Muscle of back (tissue), 13 donors: Measurements from ENCODE around the gene SUMO1. TPM values are rescaled to one million over a fixed set of nuclear protein-coding genes. Genes with fewer than 3 reads are reported as not detected.
"Not testable (repeated sequence)": the region's sequence is repeated elsewhere in the genome, so short reads cannot be mapped to it uniquely, and the experiment has no call there.

Experiments used
- DNase-seq, 3 donors: peaks; one replicate each; pipeline versions ENCODE4 v3.0.0 to v3.0.0-alpha.2; 2013
- long read RNA-seq, 9 donors: transcript quantifications; one replicate each; lab custom pipeline, GENCODE V29; 2026
- polyA plus RNA-seq, 10 donors: library from polyadenylated mRNA; unstranded; fragments of 120-200 nt; gene quantifications; one replicate each; pipeline ENCODE4 v1.2.1, GENCODE V29; 2013; ENCODE audit not compliant: insufficient read length in 10 of 10

Gene SUMO1
- 100 to 1,000 TPM; 104 to 122 (median 110) TPM for polyA plus RNA-seq
- long read RNA-seq, donor 1, transcript SUMO1-203 (5 exons, 1,536 nt), result major isoform, 49 of 53 reads
- long read RNA-seq, donor 1, partial matches to known transcripts, result 0 of 53 reads
- long read RNA-seq, donor 1, other reads (novel, unspliced or antisense), result 0 of 53 reads
- long read RNA-seq, donor 2, transcript SUMO1-203 (5 exons, 1,536 nt), result major isoform, 39 of 44 reads
- long read RNA-seq, donor 2, partial matches to known transcripts, result 0 of 44 reads
- long read RNA-seq, donor 2, other reads (novel, unspliced or antisense), result 0 of 44 reads
- long read RNA-seq, donor 3, result 0 reads
- long read RNA-seq, donor 4, transcript SUMO1-203 (5 exons, 1,536 nt), result major isoform, 35 of 38 reads
- long read RNA-seq, donor 4, partial matches to known transcripts, result 0 of 38 reads
- long read RNA-seq, donor 4, other reads (novel, unspliced or antisense), result 0 of 38 reads
- long read RNA-seq, donor 5, transcript SUMO1-203 (5 exons, 1,536 nt), result major isoform, 70 of 73 reads
- long read RNA-seq, donor 5, partial matches to known transcripts, result 0 of 73 reads
- long read RNA-seq, donor 5, other reads (novel, unspliced or antisense), result 0 of 73 reads
- long read RNA-seq, donor 6, transcript SUMO1-203 (5 exons, 1,536 nt), result major isoform, 61 of 67 reads
- long read RNA-seq, donor 6, partial matches to known transcripts, result 0 of 67 reads
- long read RNA-seq, donor 6, other reads (novel, unspliced or antisense), result 0 of 67 reads
- long read RNA-seq, donor 7, transcript SUMO1-203 (5 exons, 1,536 nt), result major isoform, 34 of 36 reads
- long read RNA-seq, donor 7, partial matches to known transcripts, result 0 of 36 reads
- long read RNA-seq, donor 7, other reads (novel, unspliced or antisense), result 0 of 36 reads
- long read RNA-seq, donor 8, transcript SUMO1-203 (5 exons, 1,536 nt), result major isoform, 34 of 135 reads
- long read RNA-seq, donor 8, partial matches to known transcripts, result 97 of 135 reads
- long read RNA-seq, donor 8, other reads (novel, unspliced or antisense), result 0 of 135 reads
- long read RNA-seq, donor 9, transcript SUMO1-203 (5 exons, 1,536 nt), result major isoform, 9 of 10 reads
- long read RNA-seq, donor 9, partial matches to known transcripts, result 0 of 10 reads
- long read RNA-seq, donor 9, other reads (novel, unspliced or antisense), result 0 of 10 reads

DNA sequence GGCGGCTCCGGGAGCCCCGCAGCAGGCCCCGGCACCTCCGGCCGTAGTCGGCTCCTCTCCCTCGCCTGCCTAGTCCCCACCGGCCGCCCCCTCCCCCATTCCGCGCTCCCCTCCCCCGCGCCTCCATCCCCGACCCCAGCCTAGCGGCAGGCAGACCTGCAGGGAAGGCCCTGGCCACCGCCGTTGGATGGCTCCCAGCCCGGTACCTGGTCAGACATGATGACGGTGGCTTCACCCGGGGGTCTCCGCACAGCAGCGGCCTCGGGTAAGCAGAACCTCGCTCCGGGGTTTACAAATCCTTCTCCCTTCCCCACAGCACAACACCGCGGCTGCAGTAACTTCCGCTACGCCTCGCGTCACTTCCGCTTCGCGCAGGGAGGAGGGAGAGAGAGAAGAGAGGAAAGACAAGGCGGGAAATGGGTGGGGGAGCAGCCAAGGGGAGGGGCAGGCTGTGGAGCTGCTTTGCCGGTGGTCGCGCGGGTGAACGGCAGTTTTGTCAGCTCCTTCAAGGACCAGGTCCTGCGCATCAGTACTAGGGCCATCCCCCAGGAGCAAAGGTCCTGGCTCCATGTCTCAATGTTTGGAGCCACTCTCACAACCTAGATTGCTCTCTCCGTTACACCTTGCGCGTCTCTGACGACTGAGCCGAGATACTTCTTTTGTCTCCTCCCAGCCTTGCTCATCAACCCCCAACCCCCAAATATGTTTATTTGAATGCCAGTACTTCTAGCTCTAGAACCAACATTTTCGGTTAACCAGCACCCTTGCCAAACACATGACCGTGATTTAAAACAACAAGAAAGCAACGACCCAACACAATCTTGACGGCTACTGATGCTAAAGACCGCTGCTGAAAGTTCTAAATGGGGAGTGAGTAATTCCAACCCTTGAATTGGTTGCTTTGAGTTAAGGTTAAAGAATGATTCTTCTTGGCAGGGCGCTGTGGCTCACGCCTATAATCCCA is at the start of gene SUMO1:
SUMO1 (minus strand) TSS at position 364 of the 964 bp plus-strand sequence; CDS start at position 218, 146 bp downstream.
- peak; percentile 93 to 98 (median 96) for DNase-seq

DNA sequence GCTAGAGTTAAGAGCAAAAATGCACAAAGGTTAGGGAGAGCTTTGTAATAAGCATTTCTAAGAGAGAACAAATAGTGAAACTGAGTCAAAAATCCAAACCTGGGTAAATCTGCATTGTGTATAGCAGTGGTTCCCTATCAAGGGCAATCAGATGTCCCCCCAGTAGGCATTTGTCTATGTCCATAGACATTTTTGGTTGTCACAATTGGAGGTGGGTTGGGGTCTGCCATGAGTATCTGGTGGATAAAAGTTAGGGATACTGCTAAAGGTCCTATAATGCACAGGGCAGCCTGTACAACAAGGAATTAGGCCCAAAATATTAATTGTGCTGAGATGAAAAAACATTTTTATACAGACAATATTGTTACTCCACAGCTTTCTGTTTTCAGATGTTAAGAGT is 48.2 kb upstream of the SUMO1 start:
- DNase-seq, result no peak

DNA sequence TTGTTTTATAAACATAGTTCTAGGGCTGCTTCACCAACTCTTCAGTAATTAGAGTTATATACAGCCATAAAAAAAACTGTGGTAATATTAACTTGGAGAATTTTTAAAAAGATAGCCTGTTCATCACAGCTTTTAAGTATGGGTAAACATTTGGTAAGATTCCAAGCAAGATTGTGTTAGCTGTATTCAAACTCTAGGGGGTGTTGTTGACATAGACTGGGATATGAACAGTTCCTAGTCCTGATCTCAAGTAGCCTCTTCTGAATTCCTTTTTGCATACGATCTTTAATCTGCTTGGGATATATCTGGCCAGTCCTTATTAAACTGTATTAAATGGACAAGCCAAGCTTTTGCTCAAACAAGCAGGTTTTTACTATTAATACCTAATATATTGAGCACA is 40.5 kb upstream of the SUMO1 start:
- DNase-seq, result peak in 2 of 3 donors; percentile 19 to 47

DNA sequence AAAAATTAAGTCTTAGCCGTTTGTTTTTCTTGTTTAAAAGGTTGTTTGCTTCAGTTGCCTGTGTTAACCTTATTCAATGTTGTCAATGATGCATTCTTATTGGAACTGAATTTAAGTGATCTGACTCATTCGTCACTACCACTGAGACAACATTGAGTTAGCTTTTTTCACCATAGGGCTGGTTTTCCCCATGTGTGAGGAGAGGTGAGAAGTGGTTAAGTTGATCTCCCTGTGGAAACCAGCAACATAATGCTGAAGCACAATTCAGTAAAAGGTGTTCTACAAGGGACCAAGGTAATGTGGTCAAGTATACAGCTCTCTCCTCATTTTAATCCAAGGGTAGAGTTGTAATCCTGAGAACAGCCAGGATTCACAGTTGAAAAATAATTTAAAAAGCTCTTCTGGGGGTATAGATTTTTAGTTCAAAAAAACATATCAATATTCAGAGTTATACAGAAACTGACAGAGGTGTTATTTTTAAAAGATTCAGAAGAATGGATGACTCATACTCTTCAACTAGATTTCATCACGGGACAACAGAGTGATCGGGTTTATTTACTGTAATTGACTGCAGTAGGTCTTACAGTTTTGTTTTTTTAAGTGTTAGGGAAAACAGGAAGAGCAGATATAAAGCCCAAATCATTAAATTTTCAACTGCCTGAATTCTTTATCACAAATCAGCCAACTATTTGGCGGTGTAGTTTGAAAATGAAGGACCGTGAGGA is 39.8 kb upstream of the SUMO1 start:
- no peak for DNase-seq

DNA sequence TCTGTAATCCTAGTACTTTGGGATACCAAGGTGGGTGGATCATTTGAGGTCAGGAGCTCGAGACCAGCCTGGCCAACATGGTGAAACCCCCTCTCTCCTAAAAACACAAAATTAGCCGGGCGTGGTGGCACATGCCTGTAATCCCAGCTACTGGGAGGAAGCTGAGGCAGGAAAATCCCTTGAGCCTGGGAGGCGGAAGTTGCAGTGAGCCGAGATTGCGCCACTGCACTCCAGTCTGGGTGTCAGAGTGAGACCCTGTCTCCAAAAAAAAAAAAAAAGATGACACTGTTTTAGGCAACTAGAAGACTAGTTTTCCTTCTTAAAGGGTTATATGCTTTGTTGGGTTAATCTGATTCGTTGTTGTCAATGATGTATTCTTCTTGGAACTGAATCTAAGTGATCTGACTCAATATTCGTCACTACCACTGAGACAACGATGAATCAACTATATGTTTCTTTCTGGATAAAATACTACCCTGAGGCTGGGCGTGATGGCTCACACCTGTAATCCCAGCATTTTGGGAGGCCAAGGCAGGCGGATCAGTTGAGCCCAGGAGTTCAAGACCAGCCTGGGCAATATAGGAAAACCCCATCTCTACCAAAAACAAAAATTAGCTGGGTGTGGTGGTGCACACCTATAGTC is 37.8 kb upstream of the SUMO1 start:
- DNase-seq, result not testable (repeated sequence)

DNA sequence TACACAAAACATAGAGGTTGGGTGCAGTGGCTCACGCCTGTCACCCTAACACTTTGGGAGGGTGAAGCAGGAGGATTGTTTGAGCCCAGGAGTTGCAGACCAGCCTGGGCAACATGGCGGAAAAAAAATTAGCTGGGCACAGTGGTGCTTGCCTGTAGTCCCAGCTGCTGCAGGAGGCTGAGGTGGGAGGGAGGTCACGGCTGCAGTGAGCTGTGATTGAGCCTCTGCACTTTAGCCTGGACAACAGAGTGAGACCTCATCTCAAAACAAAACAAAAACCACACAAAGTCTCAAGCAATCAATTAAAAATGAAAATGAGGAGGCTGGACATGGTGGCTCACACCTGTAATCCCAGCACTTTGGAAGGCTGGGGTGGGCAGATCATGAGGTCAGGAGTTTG is 32.1 kb upstream of the SUMO1 start:
- DNase-seq, result no peak

DNA sequence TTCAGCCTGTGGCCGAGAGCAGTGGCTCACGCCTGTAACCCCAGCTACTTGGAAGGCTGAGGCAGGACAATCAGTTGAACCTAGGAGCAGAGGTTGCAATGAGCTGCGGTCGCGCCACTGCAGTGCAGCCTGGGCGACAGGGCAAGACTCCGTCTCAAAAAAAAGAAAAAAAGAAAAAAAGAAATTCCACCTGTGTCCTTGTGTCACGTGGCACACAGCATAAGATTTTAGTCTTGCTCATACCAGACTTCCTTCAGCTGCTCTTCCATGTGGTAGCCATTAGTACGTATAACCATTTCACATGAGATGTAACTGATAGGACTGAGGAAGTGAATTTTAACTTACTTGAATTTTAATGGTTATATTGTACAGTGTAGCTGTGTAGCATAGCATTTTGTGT is 31.2 kb upstream of the SUMO1 start:
- DNase-seq, result peak in 1 of 3 donors; percentile 12

DNA sequence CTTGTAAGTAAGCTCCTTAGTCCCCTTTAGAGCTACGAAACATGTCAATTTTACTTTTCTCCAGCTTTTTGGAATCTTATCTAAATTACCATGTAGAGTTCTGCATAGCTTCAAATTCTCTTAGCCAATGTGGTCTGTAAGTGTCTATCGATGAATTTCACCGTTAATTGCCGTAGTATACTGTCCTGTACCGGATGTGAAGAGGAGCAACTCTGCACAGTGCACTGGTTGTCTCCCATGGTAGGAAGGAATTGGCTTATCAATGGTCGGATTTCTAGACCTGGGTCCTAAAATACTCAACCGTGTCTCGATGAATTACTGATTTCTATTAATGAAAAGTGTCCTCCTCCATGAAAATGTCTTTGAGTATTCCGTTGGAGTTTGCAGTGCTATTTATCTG is 29.1 kb upstream of the SUMO1 start:
- DNase-seq, result peak in 1 of 3 donors; percentile 12

DNA sequence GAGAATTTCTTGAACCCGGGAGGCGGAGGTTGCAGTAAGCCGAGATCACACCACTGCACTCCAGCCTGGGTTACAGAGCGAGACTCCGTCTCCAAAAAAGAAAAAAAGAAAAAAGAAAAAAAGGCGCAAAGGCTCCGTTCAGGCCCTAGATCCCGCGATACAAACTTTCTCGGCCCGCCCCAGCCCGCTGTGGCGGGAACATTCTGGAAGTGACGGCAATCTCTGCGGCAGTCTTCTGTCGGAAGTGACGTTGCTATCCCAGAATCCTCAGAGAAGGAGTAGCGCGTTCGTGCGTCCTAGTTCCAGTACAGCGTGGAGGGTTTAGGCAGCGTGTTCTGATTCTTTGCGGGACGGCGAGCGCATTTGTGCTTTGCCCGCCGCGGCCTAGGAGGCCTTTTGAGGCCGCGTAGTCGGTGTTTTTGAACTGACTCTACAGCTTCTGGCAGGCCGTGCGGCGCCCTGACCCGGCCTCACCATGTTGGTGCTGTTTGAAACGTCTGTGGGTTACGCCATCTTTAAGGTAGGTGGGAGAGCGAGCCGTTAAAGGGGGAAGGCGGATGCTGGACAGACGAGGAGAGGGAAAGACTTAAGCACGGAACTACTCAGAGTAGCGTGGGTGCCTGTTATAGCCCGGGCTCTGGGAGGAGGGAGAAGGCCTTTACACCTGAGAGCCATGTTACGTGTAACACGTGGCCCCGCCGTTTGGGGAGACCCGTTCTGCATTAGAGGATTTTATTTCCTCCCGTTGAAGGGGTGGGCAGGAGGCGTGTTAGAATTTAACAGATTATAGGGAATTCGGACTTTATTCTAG is 27.3 kb upstream of the SUMO1 start, which contains the start of gene NOP58:
NOP58 (plus strand) TSS at position 297 of the 811 bp plus-strand sequence; CDS start at position 476, 179 bp downstream.
- DNase-seq, result peak; percentile 97 to 99 (median 98)

DNA sequence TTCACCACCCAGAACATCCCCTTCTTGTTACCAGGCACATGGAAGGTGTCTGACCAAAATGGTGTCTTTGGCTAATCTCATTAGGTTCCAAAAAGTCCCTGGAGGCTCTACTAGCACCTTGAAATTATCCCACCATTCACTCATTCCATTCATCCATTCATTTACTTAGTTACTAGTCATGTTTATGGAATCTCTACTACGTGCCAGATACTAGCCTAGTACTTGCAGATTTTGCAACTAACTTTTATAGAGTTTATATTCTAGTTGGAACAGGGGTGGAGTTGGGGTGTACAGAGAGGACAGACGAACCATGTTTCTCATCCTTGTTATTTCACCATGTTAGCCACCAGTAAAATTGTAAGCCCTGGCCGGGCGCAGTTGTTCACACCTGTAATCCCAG is 23.1 kb upstream of the SUMO1 start:
- no peak for DNase-seq

DNA sequence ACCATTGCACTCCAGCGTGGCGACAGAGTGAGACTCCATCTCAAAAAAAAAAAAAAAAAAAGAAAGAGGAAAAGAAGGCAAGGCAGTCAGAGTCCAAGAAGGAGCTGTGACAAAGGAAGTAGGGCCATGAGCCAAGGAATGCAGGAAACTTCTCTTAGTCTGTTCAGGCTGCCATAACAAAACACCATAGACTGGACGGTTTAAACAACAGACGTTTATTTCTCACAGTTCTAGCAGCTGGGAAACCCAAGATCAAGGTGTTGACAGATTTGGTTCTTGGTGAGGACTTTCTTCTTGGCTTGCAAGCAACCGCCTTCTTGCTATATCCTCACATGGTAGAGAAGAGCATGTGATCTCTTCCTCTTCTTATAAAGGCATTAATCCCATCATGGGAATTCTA is 13.1 kb upstream of the SUMO1 start:
- no peak for DNase-seq

DNA sequence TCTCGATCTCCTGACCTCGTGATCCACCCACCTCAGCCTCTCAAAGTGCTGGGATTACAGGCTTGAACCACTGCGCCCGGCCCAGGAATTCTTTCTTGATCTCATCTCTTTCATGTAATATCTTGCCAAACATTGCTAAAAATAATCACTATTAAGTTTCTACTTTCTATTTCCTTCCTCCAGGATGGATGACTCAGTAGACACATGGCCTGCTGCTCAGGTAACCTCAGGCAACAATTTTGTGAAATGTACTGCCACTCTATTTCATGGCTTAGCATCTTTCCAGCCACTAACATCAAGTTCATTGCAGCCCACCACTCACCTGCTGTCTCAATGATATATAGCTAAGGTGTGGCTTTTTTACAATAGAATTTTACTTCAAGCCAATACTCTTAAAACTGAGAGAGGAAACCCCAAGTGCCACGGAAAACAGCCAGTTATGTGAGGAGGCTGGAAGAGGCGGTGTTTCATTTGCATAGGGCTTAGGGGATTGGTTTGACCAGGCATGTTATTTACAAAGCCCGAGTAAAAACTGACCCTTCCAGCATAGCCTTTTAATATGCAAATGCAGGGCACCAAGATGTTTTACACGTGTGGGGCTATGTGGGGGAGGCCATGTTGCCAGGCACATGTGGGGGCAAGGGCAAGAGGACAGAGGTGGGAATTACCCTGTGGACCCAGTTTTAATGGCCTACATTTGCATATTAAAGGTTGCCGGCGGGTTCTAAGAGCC is 11.3 kb upstream of the SUMO1 start:
- DNase-seq, result no peak

DNA sequence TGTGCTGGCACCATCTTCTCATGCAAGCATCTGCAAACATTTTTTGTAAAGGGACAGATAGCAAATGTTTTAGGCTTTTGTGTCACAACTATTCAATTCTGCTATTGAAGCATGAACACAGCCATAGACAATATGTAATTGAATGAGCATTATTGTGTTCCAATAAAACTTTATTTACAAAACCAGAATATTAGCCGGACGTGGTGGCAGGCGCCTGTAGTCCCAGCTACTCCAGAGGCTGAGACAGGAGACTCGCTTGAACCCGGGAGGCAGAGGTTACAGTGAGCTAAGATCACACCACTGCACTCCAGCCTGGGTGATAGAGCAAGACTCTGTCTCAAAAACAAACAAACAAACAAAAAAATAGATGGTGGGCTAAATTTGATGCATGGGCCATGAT is 9.3 kb upstream of the SUMO1 start:
- DNase-seq, result not testable (repeated sequence)

DNA sequence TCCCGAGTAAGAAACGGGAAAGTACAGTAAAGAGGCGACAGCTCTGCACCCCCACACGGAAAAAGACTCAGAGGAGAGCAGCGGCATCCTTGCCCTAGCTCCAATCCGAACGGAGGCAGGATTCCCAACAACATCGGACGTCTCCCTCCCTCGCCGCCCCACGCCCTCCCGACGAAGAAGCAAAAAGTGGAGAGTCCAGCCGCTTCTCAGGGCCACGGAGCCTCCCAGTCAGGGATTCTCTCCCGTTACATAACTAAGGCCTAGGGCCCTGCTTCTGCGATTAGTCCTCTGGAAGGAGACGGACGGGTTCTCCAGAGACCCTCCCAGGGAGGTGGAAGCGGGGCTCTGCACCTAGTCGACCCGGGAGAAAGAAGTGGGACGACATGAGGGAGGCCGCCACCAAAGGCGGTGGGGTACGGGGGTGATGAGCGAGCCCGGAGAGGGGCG is 587 bp downstream of the SUMO1 start:
- peak; percentile 30 to 74 (median 41) for DNase-seq

DNA sequence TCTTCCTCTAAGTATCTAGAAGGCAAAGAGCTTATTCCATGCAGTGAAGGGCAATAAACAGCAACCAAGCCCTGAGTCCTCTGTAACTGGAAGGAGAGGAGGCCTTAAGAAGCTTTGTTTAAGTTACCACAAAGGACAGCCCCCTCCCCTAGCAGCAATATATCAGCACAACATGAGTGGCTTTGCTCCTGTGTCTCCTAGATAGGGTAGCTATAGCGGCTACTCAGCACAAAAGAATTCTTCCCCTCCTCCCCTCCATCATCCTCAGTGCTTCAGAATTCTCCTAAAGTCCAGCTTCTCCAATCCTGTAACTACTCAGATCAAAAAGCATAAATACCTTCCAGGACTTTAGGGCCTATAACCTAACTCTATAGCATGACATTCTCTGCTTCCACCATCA is 16.5 kb downstream of the SUMO1 start:
- peak in 1 of 3 donors; percentile 12 for DNase-seq

DNA sequence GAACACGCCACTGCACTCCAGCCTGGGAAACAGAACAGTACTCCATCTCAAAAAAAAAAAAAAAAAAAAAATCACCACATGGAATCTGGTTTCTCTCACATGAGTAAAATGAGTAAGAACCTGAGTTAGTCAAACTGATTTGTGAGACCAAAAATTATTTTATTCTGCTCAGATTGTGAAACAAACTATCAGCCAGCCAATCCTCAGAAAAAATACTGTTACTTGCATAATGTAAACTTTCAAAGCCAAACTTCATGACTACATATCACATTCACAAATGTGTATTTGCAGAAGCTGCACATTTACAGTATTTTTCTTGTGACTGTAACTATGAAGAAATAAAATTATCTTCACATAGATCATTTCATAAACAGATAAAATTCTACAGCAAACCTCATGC is 23.2 kb downstream of the SUMO1 start:
- no peak for DNase-seq

DNA sequence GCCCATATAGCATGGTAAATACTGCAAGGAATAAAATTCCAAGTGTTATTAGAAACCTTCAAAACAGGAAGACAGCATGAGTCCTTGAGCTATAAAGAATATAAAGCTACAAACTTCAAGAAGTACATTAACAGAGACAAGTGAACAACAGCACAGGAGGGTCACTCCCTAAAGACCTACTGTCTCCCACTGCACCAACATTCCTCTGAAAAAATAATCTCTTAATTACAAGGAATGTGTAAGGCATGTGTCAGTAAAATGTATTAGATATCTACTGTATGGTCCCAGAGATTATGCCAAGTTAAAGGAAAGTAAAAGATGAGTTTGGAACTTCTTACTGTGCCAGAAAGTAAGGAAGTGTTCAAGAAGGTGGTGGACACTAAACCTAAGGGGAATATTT is 29.9 kb downstream of the SUMO1 start:
- no peak for DNase-seq

DNA sequence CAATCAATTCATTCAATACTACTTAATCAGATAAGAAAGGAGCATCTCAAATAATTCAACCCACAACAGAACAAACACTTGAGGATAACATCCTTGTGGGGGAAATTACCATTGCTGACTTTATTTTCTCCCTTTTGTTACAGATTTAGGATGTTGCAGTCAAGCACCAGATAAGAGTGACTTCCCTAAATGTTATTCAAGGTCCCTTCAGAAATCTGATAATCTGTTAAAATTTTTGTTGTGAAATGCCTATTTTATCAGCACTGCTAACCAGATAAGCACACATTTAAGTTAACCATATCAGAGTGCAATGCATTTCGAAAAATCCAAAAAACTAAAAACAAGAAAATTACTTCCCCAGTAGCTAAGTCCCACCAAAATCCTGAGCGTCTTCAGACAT is 33.5 kb downstream of the SUMO1 start:
- no peak for DNase-seq
